ENCODE measurements around the gene TAS2R43. TPM values are rescaled to one million over a fixed set of nuclear protein-coding genes. Genes with fewer than 3 reads are reported as not detected.
"Not testable (repeated sequence)": the region's sequence is repeated elsewhere in the genome, so short reads cannot be mapped to it uniquely, and the experiment has no call there.

Gene TAS2R43
- total and polyA plus RNA-seq, 2 experiments from 2014 or later, result 1.0 to 2.7 TPM

DNA sequence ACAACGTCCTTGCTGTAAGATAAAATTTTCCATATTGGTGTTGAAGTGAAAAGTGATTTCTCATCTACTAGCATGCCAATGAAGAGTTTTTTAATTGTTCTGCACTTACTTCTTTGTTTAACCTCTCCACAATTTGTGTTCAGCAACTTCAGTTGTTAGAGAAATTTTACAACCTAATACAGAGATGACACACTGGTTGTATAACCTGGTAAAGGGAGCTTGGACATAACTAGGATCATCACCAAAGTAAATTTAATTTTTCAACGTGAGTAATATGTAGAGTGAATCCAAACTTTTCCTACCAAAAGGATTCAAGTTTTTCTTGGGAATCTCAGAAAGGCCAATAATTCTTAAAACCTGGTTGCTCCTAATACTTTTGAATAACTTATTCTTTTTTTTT lies 13.4 kb upstream of the TAS2R43 start:
- no peaks in the 10 kb centered on the region for H3K27me3 ChIP-seq
- no peaks in the 10 kb centered on the region for H3K4me1 ChIP-seq (ENCODE audit: low read depth)
- no peak overlapping the region for H3K27ac ChIP-seq
- H3K9me3 ChIP-seq (ENCODE audit: low read depth), result no peaks in the 10 kb centered on the region
- no peak for DNase-seq (ENCODE audit: low read depth in 1 of 2, low spot score in 1 of 2)
- TF ChIP-seq, protein P1, sequence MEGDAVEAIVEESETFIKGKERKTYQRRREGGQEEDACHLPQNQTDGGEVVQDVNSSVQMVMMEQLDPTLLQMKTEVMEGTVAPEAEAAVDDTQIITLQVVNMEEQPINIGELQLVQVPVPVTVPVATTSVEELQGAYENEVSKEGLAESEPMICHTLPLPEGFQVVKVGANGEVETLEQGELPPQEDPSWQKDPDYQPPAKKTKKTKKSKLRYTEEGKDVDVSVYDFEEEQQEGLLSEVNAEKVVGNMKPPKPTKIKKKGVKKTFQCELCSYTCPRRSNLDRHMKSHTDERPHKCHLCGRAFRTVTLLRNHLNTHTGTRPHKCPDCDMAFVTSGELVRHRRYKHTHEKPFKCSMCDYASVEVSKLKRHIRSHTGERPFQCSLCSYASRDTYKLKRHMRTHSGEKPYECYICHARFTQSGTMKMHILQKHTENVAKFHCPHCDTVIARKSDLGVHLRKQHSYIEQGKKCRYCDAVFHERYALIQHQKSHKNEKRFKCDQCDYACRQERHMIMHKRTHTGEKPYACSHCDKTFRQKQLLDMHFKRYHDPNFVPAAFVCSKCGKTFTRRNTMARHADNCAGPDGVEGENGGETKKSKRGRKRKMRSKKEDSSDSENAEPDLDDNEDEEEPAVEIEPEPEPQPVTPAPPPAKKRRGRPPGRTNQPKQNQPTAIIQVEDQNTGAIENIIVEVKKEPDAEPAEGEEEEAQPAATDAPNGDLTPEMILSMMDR (IDR thresholded peaks at IDR 0.05; ENCODE audit: low read depth, low read length), result no peak
- H3K4me3 ChIP-seq, result no peak overlapping the region
- no peaks in the 10 kb centered on the region for H3K36me3 ChIP-seq

DNA sequence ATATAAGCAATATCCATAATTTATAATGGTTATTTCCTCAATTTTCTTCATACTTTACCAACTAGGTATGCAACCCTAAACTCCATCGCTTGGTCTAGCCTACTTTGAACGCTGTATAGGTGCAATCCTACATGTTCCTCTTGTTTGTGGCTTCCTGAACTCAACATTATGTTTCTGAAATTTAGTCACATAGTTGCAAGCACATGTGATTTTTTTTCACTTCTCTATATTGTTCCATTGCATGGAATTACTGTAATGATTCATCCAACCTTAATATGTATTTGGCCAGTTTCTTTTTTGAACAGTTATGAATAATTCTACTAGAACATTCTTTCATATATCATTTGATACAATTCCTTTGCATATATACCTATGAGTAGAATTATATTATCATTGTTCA lies 2.8 kb upstream of the TAS2R43 start:
- not testable (repeated sequence) for H3K4me1 ChIP-seq (ENCODE audit: low read depth); H3K36me3 ChIP-seq; DNase-seq (ENCODE audit: low read depth in 1 of 2, low spot score in 1 of 2); H3K9me3 ChIP-seq (ENCODE audit: low read depth); H3K4me3 ChIP-seq; H3K27me3 ChIP-seq; H3K27ac ChIP-seq

DNA sequence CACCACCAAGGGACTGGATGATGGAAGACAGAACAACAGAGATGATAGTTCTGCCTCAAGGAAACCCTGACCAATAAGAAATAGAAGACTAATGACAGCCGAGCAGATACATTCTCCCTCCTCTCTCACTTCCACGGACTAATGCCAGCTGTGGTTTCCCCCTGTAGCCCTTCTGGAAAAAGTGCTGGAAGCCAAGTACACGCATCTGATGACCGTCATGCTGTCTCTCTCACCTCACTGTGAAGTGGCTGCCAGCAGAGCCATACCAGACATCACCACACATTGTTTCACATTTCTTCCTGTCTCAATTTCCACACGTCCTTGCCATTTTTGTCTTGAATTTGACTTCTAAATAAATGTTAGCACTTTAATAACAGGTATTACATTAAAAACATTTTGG lies 2.9 kb downstream of the TAS2R43 start:
- Histone ChIP-seq H3K4me3 (no peak overlapping the region), H3K36me3 (no peaks in the 10 kb centered on the region), H3K4me1 (ENCODE audit: low read depth) (no peaks in the 10 kb centered on the region), H3K9me3 (ENCODE audit: low read depth) (no peaks in the 10 kb centered on the region), H3K27me3 (no peaks in the 10 kb centered on the region), H3K27ac (no peak overlapping the region)
- DNase-seq (ENCODE audit: low read depth in 1 of 2, low spot score in 1 of 2), result no peak
- TF ChIP-seq, protein P1 (IDR thresholded peaks at IDR 0.05; ENCODE audit: low read depth, low read length), result no peak

DNA sequence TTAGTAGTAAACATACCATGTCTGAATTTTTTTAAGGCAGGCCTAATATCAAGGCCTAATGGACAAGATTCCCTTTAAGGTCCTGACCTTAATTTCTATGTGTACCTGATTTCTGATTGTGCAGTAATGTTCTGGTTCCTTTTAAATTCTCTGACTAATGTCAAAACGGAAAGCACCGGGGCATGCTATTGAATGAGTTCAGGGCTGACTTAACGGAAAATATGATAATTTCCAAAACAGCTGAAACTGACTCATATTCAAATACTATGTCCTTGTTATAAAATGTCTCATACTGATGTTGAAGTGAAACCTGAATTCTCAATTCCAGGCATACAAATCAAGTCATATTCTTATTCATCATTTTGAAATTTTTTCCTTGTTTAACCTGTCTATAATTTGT lies 6.7 kb downstream of the TAS2R43 start:
- Histone ChIP-seq H3K4me1 (ENCODE audit: low read depth) (no peaks in the 10 kb centered on the region), H3K36me3 (no peaks in the 10 kb centered on the region), H3K9me3 (ENCODE audit: low read depth) (no peaks in the 10 kb centered on the region), H3K27me3 (no peaks in the 10 kb centered on the region), H3K27ac (no peak overlapping the region), H3K4me3 (no peak overlapping the region)
- no peak for DNase-seq (ENCODE audit: low read depth in 1 of 2, low spot score in 1 of 2)
- TF ChIP-seq, protein P1 (IDR thresholded peaks at IDR 0.05; ENCODE audit: low read depth, low read length), result no peak

DNA sequence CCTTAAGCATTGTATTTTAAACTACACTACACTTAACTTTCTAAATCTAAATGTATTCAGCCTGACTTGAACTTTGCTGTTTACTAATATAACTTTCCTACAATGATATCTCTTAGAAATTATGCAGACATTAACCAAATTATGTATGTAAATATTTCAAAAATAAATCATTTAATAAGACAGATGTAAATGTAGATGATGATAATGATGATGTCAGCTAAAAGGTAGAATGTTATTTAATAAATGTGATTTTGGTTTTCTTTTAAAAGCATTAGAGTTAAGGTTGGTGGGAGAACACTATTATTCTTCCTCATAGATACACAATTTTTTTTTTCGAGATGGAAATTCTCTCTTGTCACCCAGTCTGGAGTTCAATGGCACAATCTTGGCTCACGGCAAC lies 10.1 kb downstream of the TAS2R43 start:
- Histone ChIP-seq H3K36me3 (no peaks in the 10 kb centered on the region), H3K9me3 (ENCODE audit: low read depth) (no peaks in the 10 kb centered on the region), H3K4me3 (no peak overlapping the region), H3K27ac (no peak overlapping the region), H3K27me3 (no peaks in the 10 kb centered on the region), H3K4me1 (ENCODE audit: low read depth) (no peaks in the 10 kb centered on the region)
- DNase-seq (ENCODE audit: low read depth in 1 of 2, low spot score in 1 of 2), result no peak
- TF ChIP-seq, protein P1 (IDR thresholded peaks at IDR 0.05; ENCODE audit: low read depth, low read length), result no peak

DNA sequence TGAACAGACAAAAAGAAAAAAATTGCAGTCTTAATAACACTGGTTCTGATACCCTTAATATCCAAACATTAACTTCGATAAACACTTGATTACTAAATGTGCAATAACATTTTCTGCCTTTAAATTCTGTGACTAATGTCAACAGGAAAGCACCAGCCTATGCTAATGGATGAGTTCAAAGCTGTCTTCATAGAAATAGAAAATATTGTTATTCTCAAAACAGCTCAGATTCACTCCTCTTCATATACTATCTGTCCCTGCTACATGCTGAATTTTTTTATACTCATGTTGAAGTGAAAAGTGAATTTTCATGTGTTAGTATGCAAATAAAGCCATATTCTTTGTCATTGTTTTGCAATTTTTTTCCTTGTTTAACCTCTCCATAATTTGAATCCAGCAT lies 13.9 kb downstream of the TAS2R43 start:
- no peaks in the 10 kb centered on the region for H3K4me1 ChIP-seq (ENCODE audit: low read depth)
- H3K9me3 ChIP-seq (ENCODE audit: low read depth), result no peaks in the 10 kb centered on the region
- H3K27me3 ChIP-seq, result no peaks in the 10 kb centered on the region
- no peak for DNase-seq (ENCODE audit: low read depth in 1 of 2, low spot score in 1 of 2)
- no peaks in the 10 kb centered on the region for H3K36me3 ChIP-seq
- H3K27ac ChIP-seq, result no peak overlapping the region
- TF ChIP-seq, protein P1 (IDR thresholded peaks at IDR 0.05; ENCODE audit: low read depth, low read length), result no peak
- H3K4me3 ChIP-seq, result no peak overlapping the region

Measured in cardiac muscle cell (in vitro differentiated cells and primary cell).